RWPE1 (cell line): ENCODE measurements around the gene IFNW1.

ENCODE experiments used
- CTCF ChIA-PET: fragments of 350-600 bp; sonication (Branson Sonifier 250); formaldehyde crosslinking; extraction: SDS; loops from one replicate; lab custom pipeline; 2021; lab: Yijun Ruan, JAX
- POLR2A ChIA-PET: fragments of 400-600 bp; formaldehyde crosslinking; extraction: SDS; loops from one replicate; lab custom pipeline; 2020; ENCODE audit warnings: antibody characterized with exemption; ENCODE audit not compliant: low non-redundant PET; lab: Yijun Ruan, JAX
- DNase-seq: peaks from one replicate; pipeline ENCODE4 v3.0.0; 2012; ENCODE audit warnings: low spot score
- H3K27ac ChIP-seq: fragments of 450-650 bp; 2 replicates; pipeline ENCODE4 v1.5.1; 2017
- CTCF ChIP-seq: fragments of 450-650 bp; conservative IDR thresholded peaks from 2 replicates; pipeline ENCODE4 v1.5.1; 2017; ENCODE audit warnings: low read depth, mild to moderate bottlenecking

IFNW1 gene

GRCh38 chr9:21165516-21165915 lies 23.9 kb upstream of the IFNW1 start:
- ChIA-PET POLR2A (no interaction called here), CTCF (no interaction called here)
- no peak overlapping the region for H3K27ac ChIP-seq
- DNase-seq = no peak
- no peak; the same call in 1 of the 2 replicates for TF ChIP-seq CTCF

GRCh38 chr9:21160178-21160577 lies 18.5 kb upstream of the IFNW1 start:
- no peak overlapping the region for H3K27ac ChIP-seq
- CTCF ChIA-PET = no interaction called here
- no peak for DNase-seq
- POLR2A ChIA-PET = no interaction called here
- TF ChIP-seq CTCF = no peak

GRCh38 chr9:21155501-21155900 lies 13.9 kb upstream of the IFNW1 start:
- TF ChIP-seq CTCF = no peak
- CTCF ChIA-PET = interaction anchor here (0.6 kb wide), 1 partner anchor 39 kb away, joined by 3 read pairs; no protein-coding TSS in a partner anchor

GRCh38 chr9:21154018-21154608 lies 12.5 kb upstream of the IFNW1 start:
- ChIA-PET POLR2A (no interaction called here), CTCF (interaction anchor here (0.6 kb wide), 1 partner anchor 515 kb away, joined by 6 read pairs; no protein-coding TSS in a partner anchor)
- peak; percentile 45 for DNase-seq

More at GRCh38 chr9:21155501-21155900, 13.9 kb upstream of the IFNW1 start:
- DNase-seq = no peak
- POLR2A ChIA-PET = no interaction called here
- no peak overlapping the region for H3K27ac ChIP-seq

GRCh38 chr9:21153336-21154017 lies 11.8 kb upstream of the IFNW1 start:
- CTCF ChIA-PET = interaction anchor here (0.6 kb wide), 1 partner anchor 514 kb away, joined by 6 read pairs; no protein-coding TSS in a partner anchor
- no peak for DNase-seq
- TF ChIP-seq CTCF = no peak
- POLR2A ChIA-PET = no interaction called here
- H3K27ac ChIP-seq = no peak overlapping the region

More at GRCh38 chr9:21154018-21154608, 12.5 kb upstream of the IFNW1 start:
- TF ChIP-seq CTCF = peak; percentile 25; the same call in 1 of the 2 replicates
- H3K27ac ChIP-seq = no peak overlapping the region

GRCh38 chr9:21144603-21145002 lies 3.0 kb upstream of the IFNW1 start:
- ChIA-PET POLR2A (no interaction called here), CTCF (no interaction called here)
- no peak for DNase-seq
- H3K27ac ChIP-seq = no peak overlapping the region
- no peak for TF ChIP-seq CTCF
